SK-N-SH treated with all-trans-retinoic acid at 6 μM for 48 hours (cell line): ENCODE results near the gene GRN.

Experiments used
- ATAC-seq: fragments of 200-7000 bp; cut with Tn5 transposase; 3 replicates; pipeline ENCODE4 v1.9.1; 2020; ENCODE audit warnings: mild to moderate bottlenecking, moderate library complexity
- ARNTL ChIP-seq: fragments of 450-650 bp; formaldehyde crosslinking; IDR thresholded peaks from 2 replicates; pipeline ENCODE4 v1.5.0; 2020; ENCODE audit warnings: low read depth, mild to moderate bottlenecking, moderate library complexity, borderline replicate concordance
- CSDC2 ChIP-seq: fragments of 250-450 bp; sonication (Bioruptor Pico); IDR thresholded peaks from 2 replicates; pipeline ENCODE4 v1.5.0; 2020; ENCODE audit warnings: mild to moderate bottlenecking, moderate library complexity
- CSRNP3 ChIP-seq: fragments of 250-450 bp; sonication (Bioruptor Pico); IDR thresholded peaks from 2 replicates; pipeline ENCODE4 v1.5.1; 2021; ENCODE audit warnings: mild to moderate bottlenecking, moderate library complexity
- ESRRG ChIP-seq: fragments of 250-450 bp; sonication (Bioruptor Pico); IDR thresholded peaks from 2 replicates; pipeline ENCODE4 v1.6.1; 2021; ENCODE audit warnings: mild to moderate bottlenecking
- GLIS3 ChIP-seq: fragments of 250-450 bp; sonication (Bioruptor Pico); IDR thresholded peaks from 2 replicates; pipeline ENCODE4 v1.5.0; 2020; ENCODE audit warnings: mild to moderate bottlenecking, moderate library complexity
- ISL1 ChIP-seq: fragments of 250-450 bp; sonication (Bioruptor Pico); IDR thresholded peaks from 2 replicates; pipeline ENCODE4 v2.1.2; 2022; ENCODE audit warnings: mild to moderate bottlenecking, moderate library complexity
- OSR1 ChIP-seq: fragments of 250-450 bp; sonication (Bioruptor Pico); IDR thresholded peaks from 2 replicates; pipeline ENCODE4 v1.8.0; 2022; ENCODE audit warnings: moderate library complexity, mild to moderate bottlenecking, inconsistent platforms
- PATZ1 ChIP-seq: fragments of 250-450 bp; sonication (Bioruptor Pico); IDR thresholded peaks from 2 replicates; pipeline ENCODE4 v1.8.0; 2020; ENCODE audit warnings: mild to moderate bottlenecking, moderate library complexity, borderline replicate concordance
- POU6F1 ChIP-seq: fragments of 250-450 bp; sonication (Bioruptor Pico); IDR thresholded peaks from 2 replicates; pipeline ENCODE4 v1.8.0; 2021; ENCODE audit warnings: low read depth, mild to moderate bottlenecking, moderate library complexity, borderline replicate concordance
- RARB ChIP-seq: fragments of 250-450 bp; sonication (Bioruptor Pico); IDR thresholded peaks from 2 replicates; pipeline ENCODE4 v1.8.0; 2021; ENCODE audit warnings: mild to moderate bottlenecking, moderate library complexity
- SNAI2 ChIP-seq: fragments of 250-450 bp; sonication (Bioruptor Pico); IDR thresholded peaks from 2 replicates; pipeline ENCODE4 v1.5.0; 2020; ENCODE audit warnings: mild to moderate bottlenecking, moderate library complexity
- TCF4 ChIP-seq: fragments of 250-450 bp; sonication (Bioruptor Pico); IDR thresholded peaks from 2 replicates; pipeline ENCODE4 v1.8.0; 2021; ENCODE audit warnings: mild to moderate bottlenecking, moderate library complexity, borderline replicate concordance
- TOX ChIP-seq: fragments of 250-450 bp; sonication (Bioruptor Pico); IDR thresholded peaks from 2 replicates; pipeline ENCODE4 v1.8.0; 2021; ENCODE audit warnings: mild to moderate bottlenecking, moderate library complexity, borderline replicate concordance
- ZC3H10 ChIP-seq: fragments of 250-450 bp; sonication (Bioruptor Pico); IDR thresholded peaks from 2 replicates; pipeline ENCODE4 v1.5.1; 2021; ENCODE audit warnings: mild to moderate bottlenecking, moderate library complexity
- ZFP3 ChIP-seq: fragments of 250-450 bp; sonication (Bioruptor Pico); IDR thresholded peaks from 2 replicates; pipeline ENCODE4 v1.5.0; 2020; ENCODE audit warnings: mild to moderate bottlenecking, moderate library complexity
- ZFP30 ChIP-seq: fragments of 450-650 bp; formaldehyde crosslinking; IDR thresholded peaks from 2 replicates; pipeline ENCODE4 v1.5.0; 2022; ENCODE audit warnings: mild to moderate bottlenecking, moderate library complexity
- ZNF565 ChIP-seq: fragments of 450-650 bp; formaldehyde crosslinking; conservative IDR thresholded peaks from 2 replicates; pipeline ENCODE4 v1.5.0; 2020; ENCODE audit warnings: low read depth, mild to moderate bottlenecking, moderate library complexity
- ZNF70 ChIP-seq: fragments of 450-650 bp; formaldehyde crosslinking; IDR thresholded peaks from 2 replicates; pipeline ENCODE4 v1.5.0; 2020; ENCODE audit warnings: mild to moderate bottlenecking, moderate library complexity
- ZNF8 ChIP-seq: fragments of 450-650 bp; formaldehyde crosslinking; IDR thresholded peaks from 2 replicates; pipeline ENCODE4 v1.5.0; 2020; ENCODE audit warnings: mild to moderate bottlenecking, moderate library complexity
- TF ChIP-seq, protein P1 (sequence below): fragments of 250-450 bp; sonication (Bioruptor Pico); IDR thresholded peaks from 2 replicates; pipeline ENCODE4 v1.5.1; 2020; ENCODE audit warnings: low read depth, mild to moderate bottlenecking, moderate library complexity

GRN gene

DNA sequence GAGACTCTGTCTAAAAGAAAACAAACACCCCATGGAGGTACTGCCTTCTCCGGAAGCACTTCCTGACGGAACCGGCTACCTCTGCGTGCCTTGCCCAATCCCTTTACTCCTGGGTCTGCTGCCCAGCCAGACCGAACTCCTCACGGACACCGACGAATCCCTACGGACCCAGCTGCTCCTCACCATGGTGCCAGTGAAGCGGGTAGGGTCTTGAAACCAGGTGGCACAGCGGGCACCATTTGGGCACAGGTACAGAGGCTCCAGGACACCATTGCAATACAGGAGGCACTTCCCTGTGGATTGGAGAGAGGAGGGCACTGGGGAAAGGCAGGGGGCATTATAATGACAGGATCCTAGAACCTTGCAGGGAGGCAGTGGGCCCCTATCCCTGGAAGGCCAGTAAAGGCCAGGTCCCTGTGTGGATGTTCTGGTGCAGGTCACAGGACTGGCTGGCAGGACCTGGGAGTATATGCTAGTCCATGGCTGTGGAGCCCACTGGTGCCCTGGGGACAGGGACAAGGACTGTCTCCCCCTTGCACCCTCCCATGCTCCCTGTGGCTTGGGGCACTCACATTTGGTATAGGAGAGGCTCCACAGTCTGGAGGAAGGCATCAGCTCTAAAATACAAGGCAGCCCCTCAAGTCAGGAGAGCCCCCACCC is 22.7 kb upstream of the GRN start (continued):
- TF ChIP-seq ISL1 (CRISPR knock-in tag) = no peak
- TF ChIP-seq TCF4 = no peak
- no peak for TF ChIP-seq CSRNP3 (CRISPR knock-in tag)
- TF ChIP-seq ZNF70 (CRISPR knock-in tag) = no peak

DNA sequence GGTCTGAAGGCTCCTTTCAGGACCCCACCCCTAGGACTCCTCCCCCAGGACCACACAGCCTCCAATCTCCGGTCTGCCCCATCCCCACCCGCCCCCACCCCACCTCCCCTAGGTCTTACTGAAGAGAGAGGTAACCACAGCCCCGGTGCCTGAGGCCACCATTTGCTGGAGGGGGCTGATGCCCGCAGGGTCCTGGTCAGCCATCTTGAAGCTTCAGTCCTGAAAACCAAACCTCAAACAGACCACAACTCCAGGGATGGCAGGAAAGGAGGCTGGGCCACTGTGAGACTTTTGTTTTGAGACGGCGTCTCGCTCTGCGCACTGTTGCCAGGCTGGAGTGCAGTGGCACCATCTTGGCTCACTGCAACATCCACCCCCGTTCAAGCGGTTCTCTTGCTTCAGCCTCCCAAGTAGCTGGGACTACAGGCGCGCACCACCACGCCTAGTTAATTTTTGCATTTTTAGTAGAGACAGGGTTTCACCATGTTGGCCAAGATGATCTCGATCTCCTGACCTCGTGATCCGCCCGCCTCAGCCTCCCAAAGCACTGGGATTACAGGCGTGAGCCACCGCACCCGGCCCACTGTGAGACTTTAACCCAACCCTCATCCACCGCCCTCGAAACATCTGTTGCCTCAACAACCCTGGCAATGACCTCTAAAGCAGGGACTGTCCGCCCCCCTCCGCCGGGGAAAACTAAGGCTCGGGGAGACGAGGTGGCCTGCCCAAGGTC is 21.6 kb upstream of the GRN start:
- TF ChIP-seq, protein P1, sequence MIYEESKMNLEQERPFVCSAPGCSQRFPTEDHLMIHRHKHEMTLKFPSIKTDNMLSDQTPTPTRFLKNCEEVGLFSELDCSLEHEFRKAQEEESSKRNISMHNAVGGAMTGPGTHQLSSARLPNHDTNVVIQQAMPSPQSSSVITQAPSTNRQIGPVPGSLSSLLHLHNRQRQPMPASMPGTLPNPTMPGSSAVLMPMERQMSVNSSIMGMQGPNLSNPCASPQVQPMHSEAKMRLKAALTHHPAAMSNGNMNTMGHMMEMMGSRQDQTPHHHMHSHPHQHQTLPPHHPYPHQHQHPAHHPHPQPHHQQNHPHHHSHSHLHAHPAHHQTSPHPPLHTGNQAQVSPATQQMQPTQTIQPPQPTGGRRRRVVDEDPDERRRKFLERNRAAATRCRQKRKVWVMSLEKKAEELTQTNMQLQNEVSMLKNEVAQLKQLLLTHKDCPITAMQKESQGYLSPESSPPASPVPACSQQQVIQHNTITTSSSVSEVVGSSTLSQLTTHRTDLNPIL (CRISPR knock-in tag) = no peak
- no peak for TF ChIP-seq CSDC2 (CRISPR knock-in tag)
- TF ChIP-seq ZNF8 (CRISPR knock-in tag) = no peak
- TF ChIP-seq ZNF70 (CRISPR knock-in tag) = no peak
- TF ChIP-seq ZNF565 (CRISPR knock-in tag) = no peak
- no peak for TF ChIP-seq GLIS3 (CRISPR knock-in tag)
- TF ChIP-seq ZC3H10 (CRISPR knock-in tag) = no peak
- TF ChIP-seq OSR1 (CRISPR knock-in tag) = no peak
- TF ChIP-seq ARNTL = no peak
- TF ChIP-seq TCF4 = no peak
- TF ChIP-seq PATZ1 (CRISPR knock-in tag) = no peak
- ATAC-seq = no peak

- TF ChIP-seq TCF4 = no peak
- TF ChIP-seq RARB (CRISPR knock-in tag) = no peak
- TF ChIP-seq ZC3H10 (CRISPR knock-in tag) = no peak
- no peak for TF ChIP-seq ZNF70 (CRISPR knock-in tag)
- TF ChIP-seq ARNTL = no peak
- no peak for TF ChIP-seq ZNF565 (CRISPR knock-in tag)
- no peak for TF ChIP-seq ESRRG (CRISPR knock-in tag)
- TF ChIP-seq ZFP30 (CRISPR knock-in tag) = no peak
- no peak for TF ChIP-seq PATZ1 (CRISPR knock-in tag)
- TF ChIP-seq ZFP3 (CRISPR knock-in tag) = no peak
- TF ChIP-seq GLIS3 (CRISPR knock-in tag) = no peak
- no peak for TF ChIP-seq SNAI2 (CRISPR knock-in tag)
- TF ChIP-seq CSRNP3 (CRISPR knock-in tag) = no peak
- no peak for TF ChIP-seq ZNF8 (CRISPR knock-in tag)
- TF ChIP-seq, protein P1 (CRISPR knock-in tag) = no peak
- no peak for TF ChIP-seq TOX (CRISPR knock-in tag)
- no peak for TF ChIP-seq POU6F1 (CRISPR knock-in tag)
- no peak for TF ChIP-seq CSDC2 (CRISPR knock-in tag)
These were observed 21.0 kb upstream of the GRN start for GRCh38 chr17:44324092-44324570.

More at GRCh38 chr17:44324092-44324570, 21.0 kb upstream of the GRN start:
- peak; percentile 12 for ATAC-seq
